HG02588 (cell line): Measurements from ENCODE around the gene CD33.

Experiments used
- ATAC-seq: cut with Tn5 transposase; IDR thresholded peaks from one replicate; pipeline ENCODE4 v1.9.1; 2021; ENCODE audit warnings: mild to moderate bottlenecking, moderate library complexity; ENCODE audit not compliant: unreplicated experiment

CD33 gene

GRCh38 chr19:51258165-51259160 lies 33.6 kb downstream of the CD33 start:
- no peak for ATAC-seq

GRCh38 chr19:51259348-51260245 lies 34.7 kb downstream of the CD33 start:
- no peak for ATAC-seq

- no peak for ATAC-seq
These were observed 38.9 kb downstream of the CD33 start for GRCh38 chr19:51263808-51264207.

GRCh38 chr19:51271067-51271466 lies 46.2 kb downstream of the CD33 start:
- ATAC-seq: no peak

GRCh38 chr19:51272183-51272810 lies 47.4 kb downstream of the CD33 start:
- no peak for ATAC-seq

- ATAC-seq: no peak
These were observed 49.3 kb downstream of the CD33 start for GRCh38 chr19:51274049-51274770.

GRCh38 chr19:51277112-51277511 lies 52.2 kb downstream of the CD33 start:
- ATAC-seq: no peak

- no peak for ATAC-seq
These were observed 57.5 kb downstream of the CD33 start for GRCh38 chr19:51282335-51282734.

- ATAC-seq: no peak
These were observed 60.8 kb downstream of the CD33 start for GRCh38 chr19:51285682-51286081.
